ENCODE data around the gene RAD17.
"Not testable (repeated sequence)": the region's sequence is repeated elsewhere in the genome, so short reads cannot be mapped to it uniquely, and the experiment has no call there.

Gene RAD17

GRCh38 chr5:69369340-69370121 is at the start of gene RAD17, which contains the start of the genes AK6 and TAF9:
RAD17 (plus strand) TSS chr5:69369818; CDS start chr5:69372209, 2,391 bp downstream.
AK6 (minus strand) TSS chr5:69369520; CDS start chr5:69369490, 30 bp downstream.
TAF9 (minus strand) TSS chr5:69369520; CDS start chr5:69365737, 3,783 bp downstream.
- DNase-seq (ENCODE audit: low read depth in 2 of 2): peak; percentile 86 to 90

GRCh38 chr5:69326365-69326764 is 43.3 kb upstream of the RAD17 start:
- DNase-seq (ENCODE audit: low read depth in 2 of 2): no peak

- DNase-seq (ENCODE audit: low read depth in 2 of 2): no peak
These were observed 39.6 kb upstream of the RAD17 start for GRCh38 chr5:69329905-69330489.

GRCh38 chr5:69331528-69332445 is 37.8 kb upstream of the RAD17 start:
- no peak for DNase-seq (ENCODE audit: low read depth in 2 of 2)

- DNase-seq (ENCODE audit: low read depth in 2 of 2): not testable (repeated sequence)
These were observed 35.8 kb upstream of the RAD17 start for GRCh38 chr5:69333668-69334315.

- DNase-seq (ENCODE audit: low read depth in 2 of 2): peak; percentile 55 to 67
These were observed 34.8 kb upstream of the RAD17 start for GRCh38 chr5:69334793-69335268.

- DNase-seq (ENCODE audit: low read depth in 2 of 2): no peak
These were observed 34.2 kb upstream of the RAD17 start for GRCh38 chr5:69335341-69335935.

- no peak for DNase-seq (ENCODE audit: low read depth in 2 of 2)
These were observed 28.0 kb upstream of the RAD17 start for GRCh38 chr5:69341520-69342161.

- DNase-seq (ENCODE audit: low read depth in 2 of 2): no peak
These were observed 26.5 kb upstream of the RAD17 start for GRCh38 chr5:69343083-69343482.

- DNase-seq (ENCODE audit: low read depth in 2 of 2): no peak
These were observed 19.0 kb upstream of the RAD17 start for GRCh38 chr5:69350664-69351063.

- no peak for DNase-seq (ENCODE audit: low read depth in 2 of 2)
These were observed 9.9 kb upstream of the RAD17 start for GRCh38 chr5:69359699-69360098.

- no peak for DNase-seq (ENCODE audit: low read depth in 2 of 2)
These were observed 9.2 kb upstream of the RAD17 start for GRCh38 chr5:69360442-69360841.

- no peak for DNase-seq (ENCODE audit: low read depth in 2 of 2)
These were observed 5.2 kb upstream of the RAD17 start for GRCh38 chr5:69364414-69364813.

GRCh38 chr5:69364850-69365249 is 4.8 kb upstream of the RAD17 start:
- no peak for DNase-seq (ENCODE audit: low read depth in 2 of 2)

GRCh38 chr5:69367697-69368279 is 1.8 kb upstream of the RAD17 start:
- DNase-seq (ENCODE audit: low read depth in 2 of 2): no peak

GRCh38 chr5:69368458-69369339 is 919 bp upstream of the RAD17 start:
- DNase-seq (ENCODE audit: low read depth in 2 of 2): no peak

GRCh38 chr5:69370335-69370734 is 717 bp downstream of the RAD17 start:
- not testable (repeated sequence) for DNase-seq (ENCODE audit: low read depth in 2 of 2)

- DNase-seq (ENCODE audit: low read depth in 2 of 2): no peak
These were observed 2.8 kb downstream of the RAD17 start for GRCh38 chr5:69372394-69372793.

- DNase-seq (ENCODE audit: low read depth in 2 of 2): no peak
These were observed 5.4 kb downstream of the RAD17 start for GRCh38 chr5:69374911-69375446.
